ENCODE results near the gene TAGAP.

DNA sequence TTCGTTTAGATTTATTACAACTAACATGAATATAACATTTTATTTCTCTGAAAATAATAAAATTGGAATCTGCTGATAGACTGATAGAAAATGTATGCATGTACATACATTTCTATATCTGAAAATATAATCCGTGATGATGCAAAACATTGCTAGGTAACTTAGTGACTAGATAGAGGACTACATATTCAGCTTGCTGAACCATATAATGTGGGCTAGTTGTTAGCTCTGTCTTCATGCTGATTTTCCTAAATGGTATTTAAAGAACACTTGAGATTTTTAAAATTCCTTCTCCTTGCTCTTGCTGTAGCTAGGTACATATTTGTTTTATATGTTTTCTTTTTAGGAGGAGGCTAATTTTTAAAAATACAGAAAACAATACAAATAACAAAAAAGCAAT lies 38.4 kb upstream of the TAGAP start:
- TF ChIP-seq, protein P1, sequence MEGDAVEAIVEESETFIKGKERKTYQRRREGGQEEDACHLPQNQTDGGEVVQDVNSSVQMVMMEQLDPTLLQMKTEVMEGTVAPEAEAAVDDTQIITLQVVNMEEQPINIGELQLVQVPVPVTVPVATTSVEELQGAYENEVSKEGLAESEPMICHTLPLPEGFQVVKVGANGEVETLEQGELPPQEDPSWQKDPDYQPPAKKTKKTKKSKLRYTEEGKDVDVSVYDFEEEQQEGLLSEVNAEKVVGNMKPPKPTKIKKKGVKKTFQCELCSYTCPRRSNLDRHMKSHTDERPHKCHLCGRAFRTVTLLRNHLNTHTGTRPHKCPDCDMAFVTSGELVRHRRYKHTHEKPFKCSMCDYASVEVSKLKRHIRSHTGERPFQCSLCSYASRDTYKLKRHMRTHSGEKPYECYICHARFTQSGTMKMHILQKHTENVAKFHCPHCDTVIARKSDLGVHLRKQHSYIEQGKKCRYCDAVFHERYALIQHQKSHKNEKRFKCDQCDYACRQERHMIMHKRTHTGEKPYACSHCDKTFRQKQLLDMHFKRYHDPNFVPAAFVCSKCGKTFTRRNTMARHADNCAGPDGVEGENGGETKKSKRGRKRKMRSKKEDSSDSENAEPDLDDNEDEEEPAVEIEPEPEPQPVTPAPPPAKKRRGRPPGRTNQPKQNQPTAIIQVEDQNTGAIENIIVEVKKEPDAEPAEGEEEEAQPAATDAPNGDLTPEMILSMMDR (IDR thresholded peaks at IDR 0.05; ENCODE audit: control extremely low read depth in 1 of 3, insufficient read depth in 1 of 3, low read depth in 1 of 3, low read length in 3 of 3), result no peak
- TF ChIP-seq EZH2 (IDR thresholded peaks at IDR 0.05; ENCODE audit: low read depth, low read length, severe bottlenecking), result no peak
- TF ChIP-seq RAD21 (IDR thresholded peaks at IDR 0.05 in 1 of 2, conservative IDR thresholded peaks at IDR 0.05 in 1 of 2; ENCODE audit: low read depth in 2 of 2, low read length in 2 of 2), result no peak
- no peak for TF ChIP-seq POLR2A (IDR thresholded peaks at IDR 0.05; ENCODE audit: control extremely low read depth in 1 of 2, low read depth in 2 of 2, low read length in 2 of 2)
- TF ChIP-seq SP1 (IDR thresholded peaks at IDR 0.05; ENCODE audit: low read depth, low read length), result no peak
- no peak for TF ChIP-seq NRF1 (IDR thresholded peaks at IDR 0.05; ENCODE audit: low read depth, low read length)
- TF ChIP-seq, protein P2, sequence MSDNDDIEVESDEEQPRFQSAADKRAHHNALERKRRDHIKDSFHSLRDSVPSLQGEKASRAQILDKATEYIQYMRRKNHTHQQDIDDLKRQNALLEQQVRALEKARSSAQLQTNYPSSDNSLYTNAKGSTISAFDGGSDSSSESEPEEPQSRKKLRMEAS (IDR thresholded peaks at IDR 0.05), result no peak
- TF ChIP-seq FOSL1 (IDR thresholded peaks at IDR 0.05; ENCODE audit: insufficient read depth, low read depth, low read length), result no peak
- TF ChIP-seq CREB1 (IDR thresholded peaks at IDR 0.05), result no peak
- TF ChIP-seq TEAD4 (IDR thresholded peaks at IDR 0.05; ENCODE audit: low read depth, low read length), result no peak
- no peak for TF ChIP-seq KDM1A (IDR thresholded peaks at IDR 0.05; ENCODE audit: borderline replicate concordance, low read length)
- no peak for TF ChIP-seq GABPA (IDR thresholded peaks at IDR 0.05; ENCODE audit: borderline replicate concordance, insufficient read depth, low read length)
- no peak for TF ChIP-seq MAFK (IDR thresholded peaks at IDR 0.05; ENCODE audit: low read depth, low read length)
